Non-pigmented ciliary epithelial cell (primary cell): ENCODE results near the gene LRRC3B.

Experiments
- DNase-seq: peaks from one replicate; pipeline ENCODE4 v3.0.0-alpha.2; 2010; ENCODE audit warnings: low read depth

LRRC3B gene

GRCh38 chr3:26708501-26708900, 85.9 kb downstream of the LRRC3B start:
- DNase-seq, result no peak

DNA sequence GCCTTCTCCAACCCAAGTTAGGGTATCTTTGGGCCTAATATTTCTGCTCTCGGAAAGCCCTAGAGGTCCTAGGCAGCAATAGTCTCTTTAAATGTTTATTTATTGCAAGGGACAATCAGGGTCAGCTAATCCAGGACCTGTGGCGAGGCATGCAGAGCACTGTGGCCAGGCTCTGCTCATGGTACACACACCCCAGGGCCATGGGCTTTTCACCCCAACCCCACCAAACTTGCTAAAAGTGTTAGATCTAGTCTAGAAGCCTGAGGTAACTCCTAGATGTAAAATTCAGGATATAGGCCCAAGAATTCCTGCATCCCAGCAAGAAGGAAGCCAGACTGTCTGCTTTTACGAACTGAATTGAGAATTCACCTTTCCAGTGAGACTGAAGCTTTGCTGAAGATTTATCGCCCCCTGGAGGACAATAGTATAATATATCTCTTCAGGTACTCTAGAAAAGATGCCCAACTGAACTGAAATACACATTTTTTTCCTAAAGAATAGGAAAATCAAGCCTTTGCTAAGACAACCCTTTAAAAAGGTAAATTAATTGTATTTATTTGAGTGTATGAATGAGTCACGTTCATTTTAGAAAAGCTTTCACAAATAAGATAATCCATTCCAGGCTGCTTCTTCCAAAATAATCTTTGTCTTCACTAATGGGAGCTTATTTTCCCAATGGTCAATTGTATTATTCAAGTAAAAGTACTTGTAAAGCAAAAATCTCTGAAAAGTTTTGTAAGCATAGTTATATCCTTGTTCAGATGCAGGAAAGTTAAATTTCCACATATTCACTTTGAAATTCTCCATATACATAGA, 89.8 kb downstream of the LRRC3B start:
- no peak for DNase-seq

DNA sequence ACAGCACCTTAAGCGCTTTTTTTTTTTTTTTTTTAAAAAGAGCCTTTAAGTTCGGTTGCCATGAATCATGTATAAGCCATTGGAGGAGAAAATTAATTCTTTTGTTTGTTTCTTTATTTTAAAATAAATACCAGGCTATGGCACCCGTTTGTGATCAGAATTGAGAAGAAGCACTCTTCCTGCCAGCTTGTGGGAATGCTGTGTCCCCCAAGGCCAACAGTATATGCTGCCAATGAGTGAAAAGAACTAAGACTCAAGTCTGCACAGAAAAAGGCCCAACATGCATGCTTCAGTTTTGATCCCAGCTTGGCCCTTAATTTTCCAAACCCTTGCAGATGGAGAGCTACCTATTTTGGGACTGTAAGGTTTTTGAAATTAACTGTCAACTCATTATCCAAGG, 90.5 kb downstream of the LRRC3B start:
- DNase-seq, result no peak

DNA sequence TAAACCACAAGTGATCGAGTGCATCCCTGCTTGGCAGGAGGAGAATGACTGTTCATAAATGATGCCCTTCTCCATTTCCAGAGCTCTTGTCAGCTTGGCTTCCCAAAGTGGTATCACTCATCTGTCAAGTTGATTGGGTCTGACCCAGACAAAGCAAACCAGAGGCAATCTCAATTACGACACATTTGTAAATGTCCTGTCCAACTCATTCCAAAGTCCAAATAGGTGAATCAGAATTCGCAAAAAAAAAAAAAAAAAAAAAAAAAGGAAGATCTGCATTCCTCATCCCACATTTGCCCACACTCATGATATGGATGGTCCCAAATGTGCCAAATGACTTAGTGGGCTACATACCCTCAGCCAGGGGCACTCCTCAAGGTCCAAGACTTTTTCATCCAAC, 91.9 kb downstream of the LRRC3B start:
- no peak for DNase-seq

DNA sequence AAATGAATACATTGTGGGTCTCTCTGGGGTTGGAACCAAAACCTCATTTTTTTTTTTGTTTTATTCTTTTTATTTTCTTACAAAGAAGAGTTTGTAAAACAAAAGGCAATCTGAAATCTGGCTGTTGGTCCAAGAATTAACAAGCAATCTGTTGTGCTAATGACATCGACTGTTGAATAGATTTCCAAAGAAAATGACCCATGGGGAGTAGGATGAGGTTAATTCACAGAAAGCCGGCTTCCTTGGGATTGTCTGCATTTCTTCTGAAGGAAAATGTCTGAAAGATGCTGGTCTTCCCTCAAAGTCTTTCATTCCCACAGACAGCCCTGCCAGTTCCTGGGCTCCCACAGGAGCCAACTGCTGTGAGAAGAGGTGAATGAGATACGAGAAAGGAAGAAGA, 92.9 kb downstream of the LRRC3B start:
- no peak for DNase-seq

DNA sequence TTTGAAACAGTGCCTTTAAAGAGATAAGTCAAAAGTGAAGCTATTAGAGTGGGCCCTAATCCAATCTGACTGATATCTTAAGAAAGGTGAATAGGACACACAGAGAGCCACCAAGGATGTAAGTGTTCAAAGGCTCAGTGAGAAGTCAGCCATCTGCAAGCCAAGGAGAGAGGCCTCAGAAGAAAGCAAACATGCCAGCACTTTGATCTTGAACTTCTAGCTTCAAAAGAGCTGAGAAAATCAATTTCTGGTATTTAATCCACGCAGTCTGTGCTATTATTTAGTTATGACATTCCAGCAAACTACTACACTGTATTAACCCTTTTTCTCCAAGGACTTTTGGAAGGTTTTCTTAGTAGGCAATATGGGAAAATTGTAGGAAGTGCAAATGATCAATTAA, 95.7 kb downstream of the LRRC3B start:
- DNase-seq, result no peak

- no peak for DNase-seq
These were observed 96.6 kb downstream of the LRRC3B start for GRCh38 chr3:26719134-26719533.

GRCh38 chr3:26721047-26721446, 98.5 kb downstream of the LRRC3B start:
- no peak for DNase-seq

GRCh38 chr3:26731843-26732242, 109.3 kb downstream of the LRRC3B start:
- no peak for DNase-seq

GRCh38 chr3:26750263-26750662, 127.7 kb downstream of the LRRC3B start:
- DNase-seq, result no peak

DNA sequence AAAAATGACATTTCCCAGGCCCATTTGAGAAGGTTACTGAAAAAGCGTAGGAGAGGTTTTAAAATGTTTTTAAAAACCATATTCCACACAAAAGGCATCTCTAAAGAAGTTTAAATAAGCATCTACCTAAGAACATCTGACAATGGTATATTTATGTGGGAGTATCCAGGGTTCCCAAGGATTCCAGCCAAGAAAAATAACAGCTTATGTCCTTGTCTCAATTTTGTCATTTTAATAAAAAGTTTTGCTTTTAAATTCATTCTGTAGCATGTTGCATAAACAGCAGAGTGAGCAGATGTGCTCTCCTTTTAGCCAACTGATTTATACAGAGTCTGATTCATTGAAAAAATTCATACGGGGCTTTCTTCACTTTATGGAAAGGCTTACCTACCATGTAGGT, 129.9 kb downstream of the LRRC3B start:
- DNase-seq, result no peak

DNA sequence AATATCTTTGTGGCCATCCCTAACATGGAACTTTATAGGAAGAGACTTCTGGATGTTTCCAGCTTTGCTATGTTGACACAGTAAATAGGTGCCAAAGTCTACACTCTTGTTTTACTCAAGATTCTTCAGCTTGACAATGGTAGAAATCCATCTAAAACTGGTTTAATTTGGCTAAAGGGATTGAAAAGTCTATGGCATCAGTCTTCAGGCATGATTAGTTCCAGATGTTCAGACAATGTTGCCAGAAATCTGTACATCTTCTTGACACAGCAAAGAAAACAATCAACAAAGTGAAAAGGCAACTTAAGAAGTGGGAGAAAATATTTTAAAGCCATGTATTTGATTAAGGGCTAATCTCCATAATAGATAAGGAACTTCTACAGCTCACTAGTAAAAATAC, 130.5 kb downstream of the LRRC3B start:
- DNase-seq, result no peak

GRCh38 chr3:26757978-26758377, 135.4 kb downstream of the LRRC3B start:
- DNase-seq, result no peak
